Fibroblast of lung (primary cell): ENCODE data around the gene RMDN2. TPM values are rescaled to one million over a fixed set of nuclear protein-coding genes. Genes with fewer than 3 reads are reported as not detected.

ENCODE experiments used
- DNase-seq, 2 donors: peaks; one replicate each; pipeline versions ENCODE4 v3.0.0 to v3.0.0-alpha.2; 2010; ENCODE audit warnings: low read depth in 2 of 2
- H2AFZ ChIP-seq: 2 replicates; pipeline ENCODE4 v1.5.1; 2012; ENCODE audit warnings: low read length, control low read depth, inconsistent platforms
- H3K27ac ChIP-seq: 2 replicates; pipeline ENCODE4 v1.5.1; 2011; ENCODE audit warnings: low read length, control low read depth; ENCODE audit not compliant: insufficient read depth
- H3K27me3 ChIP-seq: 2 replicates; pipeline ENCODE4 v1.5.1; 2011; ENCODE audit warnings: mild to moderate bottlenecking, low read length; ENCODE audit not compliant: control insufficient read depth, insufficient read depth
- H3K36me3 ChIP-seq: 2 replicates; pipeline ENCODE4 v1.5.1; 2011; ENCODE audit warnings: low read length; ENCODE audit not compliant: control insufficient read depth, insufficient read depth
- H3K4me1 ChIP-seq: 2 replicates; pipeline ENCODE4 v1.5.1; 2011; ENCODE audit warnings: low read length; ENCODE audit not compliant: control insufficient read depth, insufficient read depth; ENCODE audit errors: extremely low read depth
- H3K4me2 ChIP-seq: 2 replicates; pipeline ENCODE4 v1.5.1; 2011; ENCODE audit warnings: low read length, control low read depth; ENCODE audit not compliant: insufficient read depth; ENCODE audit errors: extremely low read depth
- H3K4me3 ChIP-seq, 4 experiments: fragments of 200-600 bp in 1 of 4; sonication (generic) in 1 of 4; replicated peaks in 1 of 4; 2 replicates each; pipeline ENCODE4 v1.5.1; 2011 to 2016; ENCODE audit warnings: low read length in 4 of 4, low read depth in 3 of 4, mild to moderate bottlenecking in 3 of 4, control low read depth in 2 of 4, inconsistent platforms in 1 of 4, mixed read lengths in 1 of 4; ENCODE audit not compliant: insufficient read depth in 1 of 4; ENCODE audit errors: control extremely low read depth in 1 of 4
- H3K79me2 ChIP-seq: 2 replicates; pipeline ENCODE4 v1.5.1; 2012; ENCODE audit warnings: mild to moderate bottlenecking, low read length, inconsistent platforms; ENCODE audit not compliant: control insufficient read depth, insufficient read depth
- H3K9ac ChIP-seq: 2 replicates; pipeline ENCODE4 v1.5.1; 2011; ENCODE audit warnings: mild to moderate bottlenecking, low read length, control low read depth; ENCODE audit not compliant: insufficient read depth
- H3K9me3 ChIP-seq: 2 replicates; pipeline ENCODE4 v1.5.1; 2012; ENCODE audit warnings: low read depth, low read length; ENCODE audit not compliant: control insufficient read depth, insufficient read depth
- H4K20me1 ChIP-seq: 2 replicates; pipeline ENCODE4 v1.5.1; 2011; ENCODE audit warnings: low read length; ENCODE audit not compliant: control insufficient read depth, insufficient read depth; ENCODE audit errors: extremely low read depth
- CTCF ChIP-seq, 2 donors: IDR thresholded peaks in 1 of 2; conservative IDR thresholded peaks in 1 of 2; 1 replicate in 1 of 2; 2 replicates in 1 of 2; pipeline ENCODE4 v1.5.1; 2011 to 2012; ENCODE audit warnings: low read length in 2 of 2, control low read depth in 1 of 2, inconsistent platforms in 1 of 2, low read depth in 1 of 2, mild to moderate bottlenecking in 1 of 2
- EZH2 ChIP-seq: IDR thresholded peaks from 2 replicates; pipeline ENCODE4 v1.5.1; 2012; ENCODE audit warnings: low read length, control low read depth, mild to moderate bottlenecking; ENCODE audit errors: missing control alignments
- polyA plus RNA-seq, 2 donors: library from polyadenylated mRNA; depleted of rRNA in 1 of 2; stranded (reverse) in 1 of 2; unstranded in 1 of 2; fragments of >200 nt; gene quantifications; 2 replicates each; pipeline ENCODE4 v1.2.1, GENCODE V29; 2011 to 2012; ENCODE audit warnings: missing spikeins in 1 of 2
- total RNA-seq: library from RNA; depleted of rRNA; stranded (reverse); fragments of >200 nt; gene quantifications from 2 replicates; pipeline ENCODE4 v1.2.1, GENCODE V29; 2014

Gene RMDN2
- total and polyA plus RNA-seq, 2 donors (not counting 1 experiment from before 2014, with no cell fraction given), result 5.4 to 9.2 TPM

DNA sequence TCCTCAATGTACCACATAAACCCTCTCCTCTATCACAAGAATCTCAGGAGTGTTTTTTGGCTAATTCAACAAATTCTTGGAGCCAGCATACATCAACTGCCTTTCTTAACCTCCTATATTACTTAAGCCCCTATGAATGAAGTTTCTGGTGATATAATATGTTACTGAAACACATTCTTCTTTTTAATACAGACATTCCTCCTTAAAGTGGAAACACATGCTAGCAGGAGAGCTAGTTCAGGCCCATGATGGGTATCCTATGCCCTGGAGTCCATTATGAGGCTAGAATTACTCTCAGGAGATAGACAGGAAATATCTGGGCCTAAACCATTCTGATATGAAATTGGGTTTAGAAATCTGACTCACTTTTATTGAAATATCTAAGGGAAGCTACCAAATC lies 26.6 kb upstream of the RMDN2 start:
- Histone ChIP-seq H3K79me2 (no peaks in the 10 kb centered on the region), H3K9me3 (no peaks in the 10 kb centered on the region), H3K9ac (no peak overlapping the region), H3K4me3 (no peak overlapping the region), H4K20me1 (no peaks in the 10 kb centered on the region), H2AFZ (no peak overlapping the region), H3K36me3 (no peaks in the 10 kb centered on the region), H3K27me3 (peaks cover 2% of the 10 kb centered on the region), H3K4me1 (no peaks in the 10 kb centered on the region), H3K27ac (no peak overlapping the region), H3K4me2 (no peak overlapping the region)
- TF ChIP-seq EZH2 (no peak), CTCF (conservative IDR thresholded peaks at IDR 0.05 in 1 of 2, IDR thresholded peaks at IDR 0.05 in 1 of 2; ENCODE audit: low read depth in 1 of 2, low read length in 2 of 2) (no peak)
- no peak for DNase-seq

GRCh38 chr2:37902991-37903390 lies 22.1 kb upstream of the RMDN2 start:
- no peak overlapping the region for H3K27ac ChIP-seq
- no peak overlapping the region for H2AFZ ChIP-seq
- H3K9me3 ChIP-seq, result no peaks in the 10 kb centered on the region
- no peaks in the 10 kb centered on the region for H4K20me1 ChIP-seq
- no peak overlapping the region for H3K4me2 ChIP-seq
- H3K36me3 ChIP-seq, result no peaks in the 10 kb centered on the region
- no peak for DNase-seq
- peaks cover 2% of the 10 kb centered on the region for H3K27me3 ChIP-seq
- TF ChIP-seq EZH2 (no peak), CTCF (conservative IDR thresholded peaks at IDR 0.05 in 1 of 2, IDR thresholded peaks at IDR 0.05 in 1 of 2; ENCODE audit: low read depth in 1 of 2, low read length in 2 of 2) (no peak)
- H3K79me2 ChIP-seq, result no peaks in the 10 kb centered on the region
- H3K4me3 ChIP-seq, result no peak overlapping the region
- H3K9ac ChIP-seq, result no peak overlapping the region
- no peaks in the 10 kb centered on the region for H3K4me1 ChIP-seq

GRCh38 chr2:37904425-37904824 lies 20.7 kb upstream of the RMDN2 start:
- H3K4me1 ChIP-seq, result no peaks in the 10 kb centered on the region
- H3K9me3 ChIP-seq, result no peaks in the 10 kb centered on the region
- H3K79me2 ChIP-seq, result no peaks in the 10 kb centered on the region
- H3K36me3 ChIP-seq, result no peaks in the 10 kb centered on the region
- H2AFZ ChIP-seq, result no peak overlapping the region
- H3K9ac ChIP-seq, result no peak overlapping the region
- DNase-seq, result no peak
- H3K4me2 ChIP-seq, result no peak overlapping the region
- H3K4me3 ChIP-seq, result no peak overlapping the region
- TF ChIP-seq EZH2, result no peak
- no peak for TF ChIP-seq CTCF (conservative IDR thresholded peaks at IDR 0.05 in 1 of 2, IDR thresholded peaks at IDR 0.05 in 1 of 2; ENCODE audit: low read depth in 1 of 2, low read length in 2 of 2)
- no peaks in the 10 kb centered on the region for H4K20me1 ChIP-seq
- H3K27me3 ChIP-seq, result no peaks in the 10 kb centered on the region
- H3K27ac ChIP-seq, result no peak overlapping the region
